ENCODE results near the gene SLC16A1.

- no peak for TF ChIP-seq NFIC (IDR thresholded peaks at IDR 0.05)
- TF ChIP-seq EP300 (IDR thresholded peaks at IDR 0.05; ENCODE audit: borderline replicate concordance): no peak
- TF ChIP-seq CREB1 (IDR thresholded peaks at IDR 0.05; ENCODE audit: low read depth): no peak
- no peak for TF ChIP-seq FOXM1 (IDR thresholded peaks at IDR 0.05; ENCODE audit: borderline replicate concordance, low read depth)
- TF ChIP-seq RAD21 (IDR thresholded peaks at IDR 0.05; ENCODE audit: low read depth): no peak
- no peak for TF ChIP-seq ZBTB7A (IDR thresholded peaks at IDR 0.05; ENCODE audit: low read depth)
- no peak for TF ChIP-seq MAX (IDR thresholded peaks at IDR 0.05)
- TF ChIP-seq TAF1 (IDR thresholded peaks at IDR 0.05; ENCODE audit: low read depth): no peak
- no peak for TF ChIP-seq REST (IDR thresholded peaks at IDR 0.05; ENCODE audit: low read depth)
- TF ChIP-seq YY1 (IDR thresholded peaks at IDR 0.05; ENCODE audit: low read depth): no peak
- TF ChIP-seq TEAD4 (IDR thresholded peaks at IDR 0.05): no peak
Measured at GRCh38 chr1:112881742-112882127, 74.3 kb downstream of the SLC16A1 start.

All from Ishikawa (cell line).